Measurements from ENCODE around the gene GALT.

Gene GALT

GRCh38 chr9:34691936-34692315 lies 45.5 kb downstream of the GALT start:
- no peak for DNase-seq (ENCODE audit: low read depth)
- no peak overlapping the region for H3K4me3 ChIP-seq (ENCODE audit: low read depth, low read length)
- TF ChIP-seq MYC (IDR thresholded peaks at IDR 0.05; ENCODE audit: low read depth, low read length) (no peak), POLR2A (IDR thresholded peaks at IDR 0.05; ENCODE audit: extremely low read depth, insufficient read length) (no peak), MAX (IDR thresholded peaks at IDR 0.05; ENCODE audit: low read depth, low read length) (no peak)
- TF ChIP-seq, protein P1, sequence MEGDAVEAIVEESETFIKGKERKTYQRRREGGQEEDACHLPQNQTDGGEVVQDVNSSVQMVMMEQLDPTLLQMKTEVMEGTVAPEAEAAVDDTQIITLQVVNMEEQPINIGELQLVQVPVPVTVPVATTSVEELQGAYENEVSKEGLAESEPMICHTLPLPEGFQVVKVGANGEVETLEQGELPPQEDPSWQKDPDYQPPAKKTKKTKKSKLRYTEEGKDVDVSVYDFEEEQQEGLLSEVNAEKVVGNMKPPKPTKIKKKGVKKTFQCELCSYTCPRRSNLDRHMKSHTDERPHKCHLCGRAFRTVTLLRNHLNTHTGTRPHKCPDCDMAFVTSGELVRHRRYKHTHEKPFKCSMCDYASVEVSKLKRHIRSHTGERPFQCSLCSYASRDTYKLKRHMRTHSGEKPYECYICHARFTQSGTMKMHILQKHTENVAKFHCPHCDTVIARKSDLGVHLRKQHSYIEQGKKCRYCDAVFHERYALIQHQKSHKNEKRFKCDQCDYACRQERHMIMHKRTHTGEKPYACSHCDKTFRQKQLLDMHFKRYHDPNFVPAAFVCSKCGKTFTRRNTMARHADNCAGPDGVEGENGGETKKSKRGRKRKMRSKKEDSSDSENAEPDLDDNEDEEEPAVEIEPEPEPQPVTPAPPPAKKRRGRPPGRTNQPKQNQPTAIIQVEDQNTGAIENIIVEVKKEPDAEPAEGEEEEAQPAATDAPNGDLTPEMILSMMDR (IDR thresholded peaks at IDR 0.05; ENCODE audit: low read depth, low read length): no peak

DNA sequence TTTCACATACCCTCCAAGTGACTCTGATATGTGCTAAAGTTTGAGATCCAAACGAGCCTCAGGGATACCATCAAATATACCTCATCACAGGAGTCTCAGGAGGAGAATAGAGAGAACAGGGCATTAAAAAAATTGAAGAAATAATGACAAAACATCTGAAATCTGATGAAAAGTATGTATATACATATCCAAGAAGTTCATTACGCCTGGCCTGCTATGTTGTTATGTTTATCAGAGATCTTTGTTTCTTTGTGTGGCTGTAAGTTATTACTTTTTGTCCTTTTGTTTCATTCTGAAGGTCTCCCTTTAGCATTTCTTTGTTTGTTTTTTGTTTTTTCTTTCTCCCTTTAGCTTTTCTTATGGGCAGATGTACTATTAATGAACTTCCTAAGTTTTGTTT lies 47.1 kb downstream of the GALT start:
- TF ChIP-seq MAX (IDR thresholded peaks at IDR 0.05; ENCODE audit: low read depth, low read length): no peak
- no peak for DNase-seq (ENCODE audit: low read depth)
- no peak overlapping the region for H3K4me3 ChIP-seq (ENCODE audit: low read depth, low read length)

DNA sequence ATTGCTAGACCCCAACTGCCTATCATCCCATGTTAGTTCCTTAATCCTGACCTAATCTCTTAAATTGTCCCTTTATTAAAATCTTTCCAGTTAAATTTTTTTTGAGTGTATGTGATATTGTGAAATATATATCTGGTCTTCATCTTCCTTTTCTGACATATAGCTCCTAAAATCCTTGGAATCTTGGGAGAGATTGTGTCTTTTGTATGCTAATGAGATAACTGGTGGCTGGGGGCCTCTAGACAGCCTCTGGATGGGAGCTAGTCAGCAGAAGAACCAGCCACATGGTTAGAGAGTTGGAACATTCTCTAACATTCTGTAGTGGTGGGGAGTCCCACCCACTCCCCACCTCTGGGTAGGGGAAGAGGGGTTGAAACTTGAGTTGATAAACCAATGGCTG lies 48.3 kb downstream of the GALT start:
- TF ChIP-seq, protein P1 (IDR thresholded peaks at IDR 0.05; ENCODE audit: low read depth, low read length): no peak
- TF ChIP-seq MYC (IDR thresholded peaks at IDR 0.05; ENCODE audit: low read depth, low read length): no peak
- TF ChIP-seq MAX (IDR thresholded peaks at IDR 0.05; ENCODE audit: low read depth, low read length): no peak
- no peak for TF ChIP-seq POLR2A (IDR thresholded peaks at IDR 0.05; ENCODE audit: extremely low read depth, insufficient read length)
- no peak for DNase-seq (ENCODE audit: low read depth)
- H3K4me3 ChIP-seq (ENCODE audit: low read depth, low read length): no peak overlapping the region
